ENCODE measurements around the gene MEGF9.
"Not testable (repeated sequence)": the region's sequence is repeated elsewhere in the genome, so short reads cannot be mapped to it uniquely, and the experiment has no call there.

Gene MEGF9

DNA sequence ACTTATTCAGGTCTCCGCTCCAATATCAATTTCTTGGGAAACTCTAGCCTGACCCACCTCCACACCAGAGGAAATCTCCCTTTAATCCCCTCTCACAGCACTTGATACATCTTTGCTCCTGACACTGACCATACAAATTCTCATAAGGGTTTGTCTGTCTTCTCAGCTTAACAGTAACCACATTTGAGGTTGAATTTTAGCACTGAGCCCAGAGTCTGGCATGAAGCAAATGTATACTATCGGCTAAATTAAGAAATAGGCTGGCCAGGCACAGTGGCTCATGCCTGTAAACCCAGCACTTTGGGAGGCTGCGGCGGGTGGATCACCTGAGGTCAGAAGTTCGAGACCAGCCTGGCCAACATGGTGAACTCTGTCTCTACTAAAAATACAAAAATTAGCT lies 144.0 kb downstream of the MEGF9 start:
- no peak for DNase-seq

DNA sequence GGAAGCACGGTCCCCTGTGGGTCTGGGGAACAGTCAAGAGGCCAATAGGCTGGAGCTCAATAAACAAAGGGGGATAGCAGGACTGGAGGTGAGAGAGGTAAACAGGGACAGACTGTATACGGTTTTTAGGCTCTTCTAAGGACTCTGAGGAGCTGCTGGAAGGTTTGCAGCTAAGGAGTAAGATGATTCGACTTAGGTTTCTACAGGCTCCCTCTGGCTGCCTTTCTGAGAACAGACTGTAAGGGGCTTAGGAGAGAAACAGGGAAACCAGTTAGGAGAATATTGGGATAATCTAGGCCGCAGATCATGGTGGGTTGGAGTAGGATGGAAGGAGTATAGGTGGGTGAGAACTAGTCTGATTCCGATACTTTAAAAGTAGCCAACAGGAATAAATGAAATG lies 144.7 kb downstream of the MEGF9 start:
- DNase-seq: no peak

DNA sequence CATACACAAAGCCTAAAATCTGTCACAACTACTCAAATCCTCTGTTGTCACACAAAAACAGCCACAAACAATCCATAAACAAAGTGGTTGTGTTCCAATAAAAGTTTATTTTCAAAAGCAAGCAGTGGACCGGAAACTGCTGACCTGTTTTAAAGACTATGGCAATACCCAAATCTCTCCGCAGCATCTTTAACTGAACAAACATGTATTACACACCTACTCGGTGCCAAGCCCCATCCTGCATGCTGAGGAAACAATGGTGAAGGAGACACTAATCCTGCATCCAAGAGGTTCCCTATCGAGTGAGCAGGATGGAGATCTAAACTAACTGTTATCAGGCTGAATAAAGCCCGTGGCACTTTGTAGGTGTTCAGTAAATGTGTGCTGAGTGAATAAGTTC lies 145.5 kb downstream of the MEGF9 start:
- no peak for DNase-seq

GRCh38 chr9:120567874-120568273 lies 146.4 kb downstream of the MEGF9 start:
- no peak for DNase-seq

DNA sequence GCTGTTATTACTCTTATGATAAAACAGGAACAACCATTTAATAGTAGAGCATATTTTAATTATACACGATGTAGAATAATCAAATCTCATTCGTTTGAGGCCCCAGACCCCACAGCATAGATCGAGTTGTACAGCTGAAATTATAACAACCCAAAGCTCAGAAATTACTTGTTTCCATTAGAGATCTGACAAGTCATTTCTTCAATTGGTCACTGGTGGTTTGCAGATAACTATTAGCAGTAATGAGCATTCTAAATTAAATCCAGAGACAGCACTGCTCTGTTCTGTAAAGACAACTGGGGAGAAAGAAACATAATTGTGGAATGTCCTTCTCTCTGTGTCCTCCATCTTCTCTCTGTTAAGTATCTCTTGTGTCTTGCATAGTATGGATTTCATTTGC lies 147.2 kb downstream of the MEGF9 start:
- DNase-seq: no peak

GRCh38 chr9:120564589-120564988 lies 149.7 kb downstream of the MEGF9 start:
- no peak for DNase-seq

- DNase-seq: no peak
Observed at GRCh38 chr9:120562861-120563443, 151.3 kb downstream of the MEGF9 start.

DNA sequence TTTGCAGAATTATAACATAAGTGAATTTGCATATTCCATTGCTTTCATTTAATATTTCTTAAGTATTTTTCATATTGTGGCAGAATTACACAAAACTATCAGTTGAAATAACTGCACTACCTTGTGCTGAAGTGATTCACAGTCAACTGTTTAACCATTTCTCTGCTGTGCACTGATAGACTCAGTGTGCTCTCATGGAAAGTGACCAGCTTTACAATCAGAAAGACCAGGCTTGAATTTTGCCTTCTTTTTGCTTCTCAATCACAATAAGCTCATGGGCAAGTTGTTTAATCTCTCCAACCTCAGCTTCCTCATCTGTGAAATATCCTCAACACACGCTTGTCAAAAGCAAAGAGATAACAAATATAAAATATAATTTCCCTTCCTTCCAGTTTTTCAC lies 152.6 kb downstream of the MEGF9 start:
- no peak for DNase-seq

DNA sequence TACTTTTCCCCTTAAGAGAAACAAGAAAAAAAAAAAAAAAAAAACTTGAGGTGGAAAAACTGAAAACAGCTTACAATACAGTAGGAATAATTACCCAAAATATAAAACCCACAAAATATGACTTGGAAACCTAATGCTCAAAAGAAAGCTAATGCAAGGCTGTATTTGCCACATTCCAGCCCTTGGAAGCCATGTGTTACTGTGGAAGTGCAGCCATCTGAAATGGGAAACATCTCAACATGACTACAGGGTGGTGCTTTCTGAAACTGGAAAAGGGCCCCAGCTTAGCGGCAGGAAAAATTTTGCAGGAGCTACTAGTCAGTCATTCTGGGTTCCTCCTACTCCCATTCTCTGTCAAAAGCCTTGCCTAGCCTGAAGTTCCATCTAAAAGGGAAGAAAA lies 154.7 kb downstream of the MEGF9 start:
- DNase-seq: no peak

DNA sequence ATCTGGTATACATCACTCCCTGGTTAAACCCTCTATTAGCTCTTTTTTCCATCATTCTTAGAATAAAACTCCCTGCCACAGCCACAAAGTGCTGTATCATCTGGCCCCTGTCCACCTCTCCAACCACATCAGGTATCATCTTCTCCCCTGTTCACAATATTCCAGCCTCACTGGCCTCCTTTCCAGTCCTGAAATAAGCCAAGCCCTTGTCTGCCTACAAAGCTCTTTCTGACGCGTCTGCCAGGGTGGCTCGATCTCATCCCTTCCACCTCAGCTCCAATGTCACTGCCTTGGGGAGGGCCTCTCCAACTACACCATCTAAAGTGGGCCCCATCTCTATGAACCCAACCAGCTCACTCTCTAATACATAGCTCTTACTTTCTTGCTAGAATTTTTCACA lies 155.8 kb downstream of the MEGF9 start:
- DNase-seq: no peak

GRCh38 chr9:120557205-120557604 lies 157.1 kb downstream of the MEGF9 start:
- DNase-seq: no peak

- no peak for DNase-seq
Observed at GRCh38 chr9:120556775-120557174, 157.5 kb downstream of the MEGF9 start.

- no peak for DNase-seq
Observed at GRCh38 chr9:120555839-120556238, 158.4 kb downstream of the MEGF9 start.

GRCh38 chr9:120552210-120552704 lies 162.0 kb downstream of the MEGF9 start:
- DNase-seq: not testable (repeated sequence)
